Endodermal cell (in vitro differentiated cells): ENCODE measurements around the gene TCP1. TPM values are rescaled to one million over a fixed set of nuclear protein-coding genes. Genes with fewer than 3 reads are reported as not detected.

Experiments used
- DNase-seq: peaks from one replicate; pipeline ENCODE4 v3.0.0-alpha.2; 2017
- H3K27ac ChIP-seq: 2 replicates; pipeline ENCODE4 v1.5.1; 2013; ENCODE audit warnings: mild to moderate bottlenecking, low read depth, low read length, moderate library complexity
- H3K27me3 ChIP-seq: 2 replicates; pipeline ENCODE4 v1.6.1; 2013; ENCODE audit warnings: mild to moderate bottlenecking, low read length, moderate library complexity; ENCODE audit not compliant: insufficient read depth, control insufficient read depth, poor library complexity, severe bottlenecking
- H3K36me3 ChIP-seq: 2 replicates; pipeline ENCODE4 v1.7.0; 2013; ENCODE audit warnings: mild to moderate bottlenecking, low read length, moderate library complexity; ENCODE audit not compliant: control insufficient read depth, insufficient read depth
- H3K4me1 ChIP-seq: one replicate; pipeline ENCODE4 v1.7.0; 2013; ENCODE audit warnings: low read length; ENCODE audit not compliant: control insufficient read depth, insufficient read depth
- H3K4me3 ChIP-seq: 2 replicates; pipeline ENCODE4 v1.5.1; 2013; ENCODE audit warnings: mild to moderate bottlenecking, low read length, moderate library complexity
- H3K9ac ChIP-seq: 2 replicates; pipeline ENCODE4 v1.6.1; 2013; ENCODE audit warnings: mild to moderate bottlenecking, low read length, moderate library complexity; ENCODE audit not compliant: poor library complexity, severe bottlenecking; ENCODE audit errors: extremely low read depth
- H3K9me3 ChIP-seq: 2 replicates; pipeline ENCODE4 v1.6.1; 2013; ENCODE audit warnings: mild to moderate bottlenecking, low read length, moderate library complexity; ENCODE audit not compliant: control insufficient read depth
- H3K27ac Mint-ChIP-seq: 2 replicates; pipeline ENCODE4 v1.8.0; 2020; ENCODE audit warnings: mixed read lengths
- H3K27me3 Mint-ChIP-seq: 2 replicates; pipeline ENCODE4 v1.8.0; 2021; ENCODE audit warnings: mild to moderate bottlenecking, mixed read lengths; ENCODE audit not compliant: insufficient read depth
- H3K36me3 Mint-ChIP-seq: 2 replicates; pipeline ENCODE4 v1.8.0; 2020; ENCODE audit warnings: low read depth, mixed read lengths
- H3K4me1 Mint-ChIP-seq: 2 replicates; pipeline ENCODE4 v1.8.0; 2020; ENCODE audit warnings: mixed read lengths
- H3K4me3 Mint-ChIP-seq: 2 replicates; pipeline ENCODE4 v1.8.0; 2020; ENCODE audit warnings: mild to moderate bottlenecking, moderate library complexity, mixed read lengths
- H3K9me3 Mint-ChIP-seq: 2 replicates; pipeline ENCODE4 v1.8.0; 2020; ENCODE audit warnings: mild to moderate bottlenecking, mixed read lengths
- WGBS, 2 experiments: methylation state at CpG; one replicate each; pipeline versions ENCODE4 v1.1.5 to v1.1.7; 2013; ENCODE audit warnings: missing lambda C conversion rate in 2 of 2, mixed read lengths in 1 of 2; ENCODE audit not compliant: insufficient coverage in 1 of 2, insufficient read length in 1 of 2; 5-methylcytosine and 5-hydroxymethylcytosine counted together
- total RNA-seq, 2 donors: library from RNA; stranded (reverse); fragmentation: NEBNext Ultra II Directional in 1 of 2; extraction: Animal tissue kit (Norgen Biotek cat#: 25700) in 1 of 2; gene quantifications; 2 replicates in 1 of 2; 3 replicates in 1 of 2; pipeline ENCODE4 v1.2.1, GENCODE V29; 2021
- TF ChIP-seq, protein P1 (sequence below): fragments of 200-600 bp; sonication (generic); conservative IDR thresholded peaks from 2 replicates; pipeline ENCODE4 v1.5.0; 2021; ENCODE audit warnings: antibody characterized with exemption, mild to moderate bottlenecking

The TCP1 gene
- total RNA-seq, 2 donors from 2014 or later: 241 to 246 TPM

DNA sequence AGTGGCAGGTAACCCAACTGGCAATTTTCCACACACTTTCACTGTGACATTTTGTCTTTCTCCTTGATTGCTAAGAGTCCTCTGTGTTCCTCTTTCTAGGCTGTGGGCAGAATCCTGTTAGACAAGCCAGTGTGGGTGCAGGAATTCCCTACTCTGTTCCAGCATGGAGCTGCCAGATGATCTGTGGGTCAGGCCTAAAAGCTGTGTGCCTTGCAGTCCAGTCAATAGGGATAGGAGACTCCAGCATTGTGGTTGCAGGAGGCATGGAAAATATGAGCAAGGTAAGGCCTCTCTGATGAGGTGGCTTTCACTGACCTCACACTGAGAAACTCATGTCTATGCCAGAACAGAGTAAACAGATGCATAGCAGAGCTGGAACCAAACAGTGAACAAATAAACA, 22.5 kb downstream of the TCP1 start:
- TF ChIP-seq, protein P1, sequence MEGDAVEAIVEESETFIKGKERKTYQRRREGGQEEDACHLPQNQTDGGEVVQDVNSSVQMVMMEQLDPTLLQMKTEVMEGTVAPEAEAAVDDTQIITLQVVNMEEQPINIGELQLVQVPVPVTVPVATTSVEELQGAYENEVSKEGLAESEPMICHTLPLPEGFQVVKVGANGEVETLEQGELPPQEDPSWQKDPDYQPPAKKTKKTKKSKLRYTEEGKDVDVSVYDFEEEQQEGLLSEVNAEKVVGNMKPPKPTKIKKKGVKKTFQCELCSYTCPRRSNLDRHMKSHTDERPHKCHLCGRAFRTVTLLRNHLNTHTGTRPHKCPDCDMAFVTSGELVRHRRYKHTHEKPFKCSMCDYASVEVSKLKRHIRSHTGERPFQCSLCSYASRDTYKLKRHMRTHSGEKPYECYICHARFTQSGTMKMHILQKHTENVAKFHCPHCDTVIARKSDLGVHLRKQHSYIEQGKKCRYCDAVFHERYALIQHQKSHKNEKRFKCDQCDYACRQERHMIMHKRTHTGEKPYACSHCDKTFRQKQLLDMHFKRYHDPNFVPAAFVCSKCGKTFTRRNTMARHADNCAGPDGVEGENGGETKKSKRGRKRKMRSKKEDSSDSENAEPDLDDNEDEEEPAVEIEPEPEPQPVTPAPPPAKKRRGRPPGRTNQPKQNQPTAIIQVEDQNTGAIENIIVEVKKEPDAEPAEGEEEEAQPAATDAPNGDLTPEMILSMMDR: no peak
- Mint-ChIP-seq H3K27ac (no peak overlapping the region), H3K4me3 (no peak overlapping the region)

GRCh38 chr6:159762681-159763293, 26.6 kb downstream of the TCP1 start:
- WGBS, 2 experiments: 52 to 68% methylated on average over 11 to 16 of the region's 16 CpGs
- H3K4me1 Mint-ChIP-seq: peaks cover 21% of the 10 kb centered on the region
- Histone ChIP-seq H3K27me3 (no peaks in the 10 kb centered on the region), H3K36me3 (peaks cover 72% of the 10 kb centered on the region), H3K4me3 (peak overlapping the region; percentile 82), H3K4me1 (peaks cover 4% of the 10 kb centered on the region), H3K9me3 (no peaks in the 10 kb centered on the region), H3K9ac (peak overlapping the region; percentile 33), H3K27ac (peak overlapping the region; percentile 49)
- peak overlapping the region; percentile 87 for H3K4me3 Mint-ChIP-seq
- H3K27ac Mint-ChIP-seq: peak overlapping the region; percentile 96
- TF ChIP-seq, protein P1: no peak
- DNase-seq: no peak
- no peaks in the 10 kb centered on the region for H3K9me3 Mint-ChIP-seq
- H3K36me3 Mint-ChIP-seq: peaks cover 53% of the 10 kb centered on the region
- no peaks in the 10 kb centered on the region for H3K27me3 Mint-ChIP-seq

More for the DNA sequence above, 22.5 kb downstream of the TCP1 start:
- Mint-ChIP-seq H3K27me3 (no peaks in the 10 kb centered on the region), H3K9me3 (peaks cover 15% of the 10 kb centered on the region), H3K4me1 (peaks cover 7% of the 10 kb centered on the region), H3K36me3 (peaks cover 80% of the 10 kb centered on the region)
- no peaks in the 10 kb centered on the region for H3K27me3 ChIP-seq
- H3K4me3 ChIP-seq: no peak overlapping the region
- DNase-seq: no peak
- peaks cover 87% of the 10 kb centered on the region for H3K36me3 ChIP-seq
- peaks cover 7% of the 10 kb centered on the region for H3K9me3 ChIP-seq
- no peak overlapping the region for H3K27ac ChIP-seq
- H3K9ac ChIP-seq: no peak overlapping the region
- no peaks in the 10 kb centered on the region for H3K4me1 ChIP-seq

DNA sequence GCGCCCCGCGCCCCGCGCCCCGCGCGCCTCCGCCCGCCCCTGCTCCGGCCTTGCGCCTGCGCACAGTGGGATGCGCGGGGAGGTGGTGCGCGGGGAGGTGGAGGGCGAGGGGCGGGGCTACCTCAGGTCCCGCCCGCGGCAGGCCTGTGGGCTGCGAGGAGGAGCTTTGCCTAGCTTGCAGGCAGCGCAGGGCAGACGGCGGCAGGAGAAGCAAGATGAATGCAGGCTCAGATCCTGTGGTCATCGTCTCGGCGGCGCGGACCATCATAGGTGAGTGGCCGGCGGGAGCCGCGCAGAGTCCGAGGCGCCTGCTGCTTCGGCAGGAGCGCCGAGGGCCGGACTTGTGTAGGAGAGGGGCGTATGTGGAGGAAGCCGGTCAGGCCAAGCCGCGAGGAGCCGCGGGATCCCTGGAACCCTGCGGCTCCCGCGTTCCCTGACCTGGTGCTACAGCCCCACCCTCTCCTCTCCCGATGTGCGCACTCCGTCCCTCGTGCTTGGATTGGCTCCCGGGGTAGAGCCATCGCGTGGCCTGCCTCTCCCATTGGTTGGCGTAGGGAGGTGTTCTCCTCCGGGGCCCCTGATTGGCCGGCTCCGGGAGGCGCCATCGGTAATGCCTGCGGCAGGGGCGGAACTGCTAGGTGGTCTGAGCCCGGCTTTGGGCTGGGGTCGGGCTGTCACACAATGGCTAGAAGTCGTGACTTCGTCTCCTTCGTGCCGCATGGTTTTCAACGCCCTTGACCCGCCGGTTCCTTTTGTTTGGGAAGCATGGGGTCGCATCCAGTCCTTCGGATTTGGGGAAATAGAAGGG, 27.3 kb downstream of the TCP1 start, which contains the start of gene ACAT2:
Gene ACAT2, plus strand, starts transcription at position 173 of the 808 bp plus-strand sequence. Its CDS starts 43 bp downstream, at position 216.
- peaks cover 72% of the 10 kb centered on the region for H3K36me3 ChIP-seq

More for the DNA sequence above, 27.3 kb downstream of the TCP1 start, which contains the start of gene ACAT2:
- peaks cover 4% of the 10 kb centered on the region for H3K4me1 ChIP-seq
- peak; percentile 98 for DNase-seq
- Mint-ChIP-seq H3K9me3 (no peaks in the 10 kb centered on the region), H3K4me1 (peaks cover 21% of the 10 kb centered on the region), H3K27me3 (no peaks in the 10 kb centered on the region), H3K36me3 (peaks cover 51% of the 10 kb centered on the region), H3K4me3 (peak within 1 kb of the TSS; percentile 87), H3K27ac (peak within 1 kb of the TSS; percentile 96)
- TF ChIP-seq, protein P1: no peak
- 26 to 39% methylated on average over 31 to 76 of the region's 76 CpGs for whole genome bisulfite sequencing, 2 experiments
- no peaks in the 10 kb centered on the region for H3K9me3 ChIP-seq
- H3K9ac ChIP-seq: peak within 1 kb of the TSS; percentile 45
- H3K27me3 ChIP-seq: no peaks in the 10 kb centered on the region
- peak within 1 kb of the TSS; percentile 82 for H3K4me3 ChIP-seq
- H3K27ac ChIP-seq: peak within 1 kb of the TSS; percentile 98
